ENCODE measurements around the gene CCDC40.
A peak's percentile ranks its signal among the peaks of the same experiment; 100 is the strongest.
"Not testable (repeated sequence)": the region's sequence is repeated elsewhere in the genome, so short reads cannot be mapped to it uniquely, and the experiment has no call there.

Gene CCDC40

GRCh38 chr17:80080081-80080480, 43.6 kb downstream of the CCDC40 start:
- DNase-seq (ENCODE audit: low read depth in 2 of 3, low spot score in 1 of 3): no peak

GRCh38 chr17:80081596-80081995, 45.2 kb downstream of the CCDC40 start:
- no peak for DNase-seq (ENCODE audit: low read depth in 2 of 3, low spot score in 1 of 3)

- peak; percentile 42 to 65 (median 50) for DNase-seq (ENCODE audit: low read depth in 2 of 3, low spot score in 1 of 3)
Measured at GRCh38 chr17:80082403-80083135, 46.1 kb downstream of the CCDC40 start.

- DNase-seq (ENCODE audit: low read depth in 2 of 3, low spot score in 1 of 3): no peak
Measured at GRCh38 chr17:80083136-80083661, 46.8 kb downstream of the CCDC40 start.

- DNase-seq (ENCODE audit: low read depth in 2 of 3, low spot score in 1 of 3): no peak
Measured at GRCh38 chr17:80084773-80085172, 48.3 kb downstream of the CCDC40 start.

GRCh38 chr17:80086081-80086480, 49.6 kb downstream of the CCDC40 start:
- DNase-seq (ENCODE audit: low read depth in 2 of 3, low spot score in 1 of 3): no peak

GRCh38 chr17:80086616-80087015, 50.2 kb downstream of the CCDC40 start:
- no peak for DNase-seq (ENCODE audit: low read depth in 2 of 3, low spot score in 1 of 3)

- DNase-seq (ENCODE audit: low read depth in 2 of 3, low spot score in 1 of 3): no peak
Measured at GRCh38 chr17:80087346-80088265, 51.2 kb downstream of the CCDC40 start.

- no peak for DNase-seq (ENCODE audit: low read depth in 2 of 3, low spot score in 1 of 3)
Measured at GRCh38 chr17:80089762-80090161, 53.3 kb downstream of the CCDC40 start.

GRCh38 chr17:80090164-80090563, 53.7 kb downstream of the CCDC40 start:
- not testable (repeated sequence) for DNase-seq (ENCODE audit: low read depth in 2 of 3, low spot score in 1 of 3)

- no peak for DNase-seq (ENCODE audit: low read depth in 2 of 3, low spot score in 1 of 3)
Measured at GRCh38 chr17:80091376-80091775, 54.9 kb downstream of the CCDC40 start.

GRCh38 chr17:80092959-80093358, 56.5 kb downstream of the CCDC40 start:
- no peak for DNase-seq (ENCODE audit: low read depth in 2 of 3, low spot score in 1 of 3)

- no peak for DNase-seq (ENCODE audit: low read depth in 2 of 3, low spot score in 1 of 3)
Measured at GRCh38 chr17:80095038-80095843, 58.8 kb downstream of the CCDC40 start.

- DNase-seq (ENCODE audit: low read depth in 2 of 3, low spot score in 1 of 3): no peak
Measured at GRCh38 chr17:80095844-80096475, 59.5 kb downstream of the CCDC40 start.

GRCh38 chr17:80096561-80097021, 60.1 kb downstream of the CCDC40 start:
- DNase-seq (ENCODE audit: low read depth in 2 of 3, low spot score in 1 of 3): no peak

GRCh38 chr17:80097127-80097621, 60.7 kb downstream of the CCDC40 start:
- DNase-seq (ENCODE audit: low read depth in 2 of 3, low spot score in 1 of 3): no peak

GRCh38 chr17:80097844-80098691, 61.6 kb downstream of the CCDC40 start:
- DNase-seq (ENCODE audit: low read depth in 2 of 3, low spot score in 1 of 3): no peak

GRCh38 chr17:80099291-80100034, 63.0 kb downstream of the CCDC40 start:
- DNase-seq (ENCODE audit: low read depth in 2 of 3, low spot score in 1 of 3): no peak

- DNase-seq (ENCODE audit: low read depth in 2 of 3, low spot score in 1 of 3): no peak
Measured at GRCh38 chr17:80100035-80100323, 63.5 kb downstream of the CCDC40 start.
